ENCODE results near the gene GOLGA1. TPM values are rescaled to one million over a fixed set of nuclear protein-coding genes. Genes with fewer than 3 reads are reported as not detected.
A peak's percentile ranks its signal among the peaks of the same experiment; 100 is the strongest.

Gene GOLGA1
- polyA plus RNA-seq, 1 donor (not counting 4 experiments of a cell fraction or from before 2014, with no cell fraction given), result 7.4 TPM

- dilution Hi-C loops (cut with MboI; ENCODE audit: extremely low pct_ligation_motif_present, low sequenced_read_pairs), result no loop called here
- H3K27me3 ChIP-seq (ENCODE audit: control insufficient read depth, extremely low read depth, insufficient read depth, low read length), result no peaks in the 10 kb centered on the region
- no peak overlapping the region for H2AFZ ChIP-seq (ENCODE audit: control insufficient read depth, low read length)
- peaks cover 16% of the 10 kb centered on the region for H3K4me1 ChIP-seq (ENCODE audit: control insufficient read depth, extremely low read depth, insufficient read depth, low read length)
- peaks cover 36% of the 10 kb centered on the region for H4K20me1 ChIP-seq (ENCODE audit: control insufficient read depth, extremely low read depth, insufficient read depth, low read length)
- FAIRE-seq (no peak), DNase-seq (ENCODE audit: low read depth, low spot score) (no peak)
- H3K9me1 ChIP-seq (ENCODE audit: control insufficient read depth, extremely low read depth, insufficient read depth, low read length), result no peaks in the 10 kb centered on the region
- H3K4me2 ChIP-seq (ENCODE audit: control insufficient read depth, extremely low read depth, insufficient read depth, low read depth, low read length), result no peak overlapping the region
- TF ChIP-seq CTCF (optimal IDR thresholded peaks at IDR 0.05 in 1 of 3, IDR thresholded peaks at IDR 0.05 in 1 of 3, conservative IDR thresholded peaks at IDR 0.05 in 1 of 3; ENCODE audit: extremely low read depth in 1 of 3, insufficient read depth in 2 of 3, low read length in 3 of 3) (no peak), EZH2 (IDR thresholded peaks at IDR 0.05; ENCODE audit: low read length) (no peak)
- no peak overlapping the region for H3K4me3 ChIP-seq (ENCODE audit: control insufficient read depth in 2 of 3, extremely low read depth in 1 of 3, insufficient read depth in 2 of 3, low read depth in 1 of 3, low read length in 3 of 3)
- peaks cover 21 to 26% of the 10 kb centered on the region in 2 experiments for H3K36me3 ChIP-seq (ENCODE audit: control insufficient read depth in 2 of 2, extremely low read depth in 1 of 2, insufficient read depth in 2 of 2, low read length in 2 of 2)
- no peak overlapping the region for H3K27ac ChIP-seq (ENCODE audit: control insufficient read depth, insufficient read depth, low read length)
- no peaks in the 10 kb centered on the region for H3K9me3 ChIP-seq (ENCODE audit: control insufficient read depth, low read depth, low read length)
- H3K79me2 ChIP-seq (ENCODE audit: control insufficient read depth, insufficient read depth, low read length), result peaks cover 12% of the 10 kb centered on the region
- no peak overlapping the region for H3K9ac ChIP-seq (ENCODE audit: control insufficient read depth, extremely low read depth, insufficient read depth, low read length)
Measured at GRCh38 chr9:124854161-124854560, 86.7 kb downstream of the GOLGA1 start.

- Histone ChIP-seq H4K20me1 (ENCODE audit: control insufficient read depth, extremely low read depth, insufficient read depth, low read length) (peaks cover 32% of the 10 kb centered on the region), H3K27ac (ENCODE audit: control insufficient read depth, insufficient read depth, low read length) (no peak overlapping the region), H3K9me3 (ENCODE audit: control insufficient read depth, low read depth, low read length) (no peaks in the 10 kb centered on the region), H3K79me2 (ENCODE audit: control insufficient read depth, insufficient read depth, low read length) (peaks cover 7% of the 10 kb centered on the region), H3K36me3 (ENCODE audit: control insufficient read depth in 2 of 2, extremely low read depth in 1 of 2, insufficient read depth in 2 of 2, low read length in 2 of 2) (peaks cover 16 to 21% of the 10 kb centered on the region in 2 experiments), H3K4me2 (ENCODE audit: control insufficient read depth, extremely low read depth, insufficient read depth, low read depth, low read length) (peak overlapping the region; percentile 76), H3K4me3 (ENCODE audit: control insufficient read depth in 2 of 3, extremely low read depth in 1 of 3, insufficient read depth in 2 of 3, low read depth in 1 of 3, low read length in 3 of 3) (peak overlapping the region; percentile 31 to 52 (median 49)), H3K9ac (ENCODE audit: control insufficient read depth, extremely low read depth, insufficient read depth, low read length) (peak overlapping the region; percentile 61), H2AFZ (ENCODE audit: control insufficient read depth, low read length) (no peak overlapping the region), H3K27me3 (ENCODE audit: control insufficient read depth, extremely low read depth, insufficient read depth, low read length) (no peaks in the 10 kb centered on the region), H3K9me1 (ENCODE audit: control insufficient read depth, extremely low read depth, insufficient read depth, low read length) (no peaks in the 10 kb centered on the region), H3K4me1 (ENCODE audit: control insufficient read depth, extremely low read depth, insufficient read depth, low read length) (peaks cover 13% of the 10 kb centered on the region)
- no peak for DNase-seq (ENCODE audit: low read depth, low spot score)
- dilution Hi-C loops (cut with MboI; ENCODE audit: extremely low pct_ligation_motif_present, low sequenced_read_pairs), result no loop called here
- FAIRE-seq, result no peak
- TF ChIP-seq CTCF (optimal IDR thresholded peaks at IDR 0.05 in 1 of 3, IDR thresholded peaks at IDR 0.05 in 1 of 3, conservative IDR thresholded peaks at IDR 0.05 in 1 of 3; ENCODE audit: extremely low read depth in 1 of 3, insufficient read depth in 2 of 3, low read length in 3 of 3), result no peak
- no peak for TF ChIP-seq EZH2 (IDR thresholded peaks at IDR 0.05; ENCODE audit: low read length)
Measured at GRCh38 chr9:124853605-124854143, 87.2 kb downstream of the GOLGA1 start.
